Hepatocyte (in vitro differentiated cells): Measurements from ENCODE around the gene TTC34. TPM values are rescaled to one million over a fixed set of nuclear protein-coding genes. Genes with fewer than 3 reads are reported as not detected.
"Not testable (repeated sequence)": the region's sequence is repeated elsewhere in the genome, so short reads cannot be mapped to it uniquely, and the experiment has no call there.

Experiments used
- DNase-seq: peaks from one replicate; pipeline ENCODE4 v3.0.0-alpha.2; 2016; ENCODE audit warnings: low spot score
- H2AFZ ChIP-seq: fragments of 200-600 bp; sonication (generic); 2 replicates; pipeline ENCODE4 v1.6.0; 2016; ENCODE audit warnings: antibody characterized with exemption, mild to moderate bottlenecking
- H3K27ac ChIP-seq: fragments of 200-600 bp; sonication (generic); 2 replicates; pipeline ENCODE4 v1.5.1; 2016; ENCODE audit warnings: mild to moderate bottlenecking
- H3K27me3 ChIP-seq: fragments of 200-600 bp; sonication (generic); 2 replicates; pipeline ENCODE4 v1.6.1; 2016
- H3K36me3 ChIP-seq: fragments of 200-600 bp; sonication (generic); replicated peaks from 2 replicates; pipeline ENCODE4 v1.5.1; 2016; ENCODE audit warnings: low read depth; ENCODE audit not compliant: insufficient read depth
- H3K4me1 ChIP-seq: fragments of 200-600 bp; sonication (generic); 2 replicates; pipeline ENCODE4 v1.5.1; 2016; ENCODE audit warnings: mild to moderate bottlenecking, moderate library complexity; ENCODE audit not compliant: insufficient read depth
- H3K4me2 ChIP-seq: fragments of 200-600 bp; sonication (generic); 2 replicates; pipeline ENCODE4 v1.6.0; 2016
- H3K4me3 ChIP-seq: fragments of 200-600 bp; sonication (generic); 2 replicates; pipeline ENCODE4 v1.5.1; 2016; ENCODE audit warnings: mild to moderate bottlenecking
- H3K79me2 ChIP-seq: fragments of 200-600 bp; sonication (generic); 2 replicates; pipeline ENCODE4 v1.6.0; 2017; ENCODE audit warnings: mild to moderate bottlenecking
- H3K9me2 ChIP-seq: fragments of 200-600 bp; sonication (generic); replicated peaks from 2 replicates; pipeline ENCODE4 v1.6.0; 2017; ENCODE audit warnings: mild to moderate bottlenecking; ENCODE audit not compliant: insufficient read depth
- H3K9me3 ChIP-seq: fragments of 200-600 bp; sonication (generic); 2 replicates; pipeline ENCODE4 v1.5.1; 2016; ENCODE audit warnings: low read depth, mild to moderate bottlenecking
- H4K20me1 ChIP-seq: fragments of 200-600 bp; sonication (generic); 2 replicates; pipeline ENCODE4 v1.6.0; 2016; ENCODE audit warnings: mild to moderate bottlenecking; ENCODE audit not compliant: insufficient read depth, poor library complexity, severe bottlenecking
- EZH2 ChIP-seq: fragments of 200-600 bp; sonication (generic); IDR thresholded peaks from 2 replicates; pipeline ENCODE4 v1.6.1; 2016; ENCODE audit warnings: antibody characterized with exemption, mild to moderate bottlenecking, borderline replicate concordance
- EZH2phosphoT487 ChIP-seq: fragments of 200-600 bp; sonication (generic); IDR thresholded peaks from one replicate; pipeline ENCODE4 v1.6.1; 2018; ENCODE audit warnings: antibody characterized with exemption, mild to moderate bottlenecking, low read depth, moderate library complexity; ENCODE audit not compliant: unreplicated experiment, severe bottlenecking
- WGBS: methylation state at CpG from one replicate; pipeline ENCODE4 v1.1.6; 2016; ENCODE audit warnings: low lambda C conversion rate; ENCODE audit errors: missing lambda C conversion rate; 5-methylcytosine and 5-hydroxymethylcytosine counted together
- polyA plus RNA-seq: library from polyadenylated mRNA; unstranded; fragments of >200 nt; fragmentation: Nextera tagmentation; extraction: Ambion mirVana; gene quantifications from 2 replicates; pipeline ENCODE4 v1.2.1, GENCODE V29; 2016
- total RNA-seq: library from RNA; depleted of rRNA; stranded (reverse); fragments of >200 nt; gene quantifications from 2 replicates; pipeline ENCODE4 v1.2.3, GENCODE V29; 2014
- TF ChIP-seq, protein P1 (sequence below): fragments of 200-600 bp; sonication (generic); IDR thresholded peaks from 2 replicates; pipeline ENCODE4 v1.5.1; 2016; ENCODE audit warnings: antibody characterized with exemption, mild to moderate bottlenecking; ENCODE audit not compliant: poor library complexity

TTC34 gene
- total and polyA plus RNA-seq, 2 experiments from 2014 or later, result 0.13 to 0.33 TPM

DNA sequence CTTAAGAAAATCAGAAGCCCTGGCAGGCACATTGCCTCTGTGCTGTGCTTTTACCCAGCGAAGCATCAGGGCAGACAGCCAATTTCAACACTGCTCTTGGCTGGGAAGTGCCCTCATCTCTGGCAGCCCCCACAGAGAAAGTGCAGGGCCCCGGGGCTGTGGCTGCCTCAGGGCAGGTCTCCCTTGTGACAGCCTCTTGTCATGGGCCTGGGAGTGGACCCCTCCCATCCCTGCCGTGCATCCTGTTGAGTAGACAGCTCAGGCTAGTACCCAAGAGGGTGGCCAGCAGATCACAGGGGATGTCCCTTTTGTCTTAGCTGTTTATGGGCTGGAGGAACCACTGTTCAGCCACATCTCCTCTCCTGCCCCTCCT, 23.3 kb downstream of the TTC34 start:
- H4K20me1 ChIP-seq, result no peaks in the 10 kb centered on the region
- no peak overlapping the region for H3K4me3 ChIP-seq
- no peaks in the 10 kb centered on the region for H3K36me3 ChIP-seq
- H3K27me3 ChIP-seq, result no peaks in the 10 kb centered on the region
- no peak overlapping the region for H2AFZ ChIP-seq
- 49% methylated on average over 3 of the region's 3 CpGs for WGBS
- no peak for DNase-seq
- no peaks in the 10 kb centered on the region for H3K79me2 ChIP-seq
- H3K9me3 ChIP-seq, result no peaks in the 10 kb centered on the region
- no peak overlapping the region for H3K4me2 ChIP-seq
- no peaks in the 10 kb centered on the region for H3K4me1 ChIP-seq
- TF ChIP-seq, protein P1, sequence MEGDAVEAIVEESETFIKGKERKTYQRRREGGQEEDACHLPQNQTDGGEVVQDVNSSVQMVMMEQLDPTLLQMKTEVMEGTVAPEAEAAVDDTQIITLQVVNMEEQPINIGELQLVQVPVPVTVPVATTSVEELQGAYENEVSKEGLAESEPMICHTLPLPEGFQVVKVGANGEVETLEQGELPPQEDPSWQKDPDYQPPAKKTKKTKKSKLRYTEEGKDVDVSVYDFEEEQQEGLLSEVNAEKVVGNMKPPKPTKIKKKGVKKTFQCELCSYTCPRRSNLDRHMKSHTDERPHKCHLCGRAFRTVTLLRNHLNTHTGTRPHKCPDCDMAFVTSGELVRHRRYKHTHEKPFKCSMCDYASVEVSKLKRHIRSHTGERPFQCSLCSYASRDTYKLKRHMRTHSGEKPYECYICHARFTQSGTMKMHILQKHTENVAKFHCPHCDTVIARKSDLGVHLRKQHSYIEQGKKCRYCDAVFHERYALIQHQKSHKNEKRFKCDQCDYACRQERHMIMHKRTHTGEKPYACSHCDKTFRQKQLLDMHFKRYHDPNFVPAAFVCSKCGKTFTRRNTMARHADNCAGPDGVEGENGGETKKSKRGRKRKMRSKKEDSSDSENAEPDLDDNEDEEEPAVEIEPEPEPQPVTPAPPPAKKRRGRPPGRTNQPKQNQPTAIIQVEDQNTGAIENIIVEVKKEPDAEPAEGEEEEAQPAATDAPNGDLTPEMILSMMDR, result no peak
- TF ChIP-seq EZH2phosphoT487 (no peak), EZH2 (no peak)
- no peak overlapping the region for H3K27ac ChIP-seq
- no peaks in the 10 kb centered on the region for H3K9me2 ChIP-seq

DNA sequence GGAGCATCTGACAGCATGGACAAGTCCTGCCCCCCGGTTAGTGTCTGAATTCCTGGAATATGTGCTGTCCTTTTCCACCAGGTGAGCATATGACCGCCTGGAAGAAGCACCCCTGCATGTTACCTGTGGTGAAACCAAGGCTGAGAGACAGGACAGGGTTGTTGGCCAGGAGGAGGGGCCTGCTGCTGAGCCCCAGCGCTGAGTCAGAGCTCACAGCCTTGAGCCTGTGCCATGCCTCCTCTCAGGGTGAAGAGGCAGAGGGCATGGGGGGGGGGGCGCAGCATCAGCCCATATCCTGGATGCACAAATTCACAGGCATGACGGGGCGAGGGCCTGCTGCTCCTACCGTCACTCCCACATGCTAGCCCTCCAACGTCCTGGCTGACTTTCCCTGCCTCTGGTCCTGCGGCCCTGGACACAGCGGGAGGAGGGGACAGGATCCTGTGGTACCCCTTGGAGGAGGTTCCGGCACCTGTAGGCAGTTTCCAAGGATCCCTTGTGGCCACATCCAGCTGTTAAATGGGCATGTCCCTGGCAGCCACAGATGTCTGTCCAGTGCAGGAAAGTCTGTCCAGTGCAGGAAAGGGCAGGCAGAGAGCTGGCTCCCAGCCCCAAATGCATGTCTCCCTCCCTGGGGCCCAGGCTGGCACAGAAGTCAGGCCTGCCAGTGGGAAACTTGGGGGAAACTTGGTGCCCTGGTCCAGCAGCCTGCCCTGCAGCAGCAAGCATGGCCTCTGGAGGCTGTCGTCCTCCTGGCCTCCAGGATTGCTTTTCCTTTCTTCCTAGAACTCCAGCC, 23.9 kb downstream of the TTC34 start:
- H3K27me3 ChIP-seq, result no peaks in the 10 kb centered on the region
- H3K79me2 ChIP-seq, result no peaks in the 10 kb centered on the region
- TF ChIP-seq EZH2phosphoT487, result no peak
- TF ChIP-seq EZH2, result no peak
- H3K27ac ChIP-seq, result no peak overlapping the region
- no peak for DNase-seq
- no peak overlapping the region for H3K4me2 ChIP-seq
- no peak overlapping the region for H2AFZ ChIP-seq
- no peaks in the 10 kb centered on the region for H4K20me1 ChIP-seq
- H3K4me1 ChIP-seq, result no peaks in the 10 kb centered on the region
- H3K9me3 ChIP-seq, result no peaks in the 10 kb centered on the region
- 69% methylated on average over 12 of the region's 12 CpGs for WGBS
- H3K4me3 ChIP-seq, result no peak overlapping the region
- H3K36me3 ChIP-seq, result no peaks in the 10 kb centered on the region
- no peaks in the 10 kb centered on the region for H3K9me2 ChIP-seq

DNA sequence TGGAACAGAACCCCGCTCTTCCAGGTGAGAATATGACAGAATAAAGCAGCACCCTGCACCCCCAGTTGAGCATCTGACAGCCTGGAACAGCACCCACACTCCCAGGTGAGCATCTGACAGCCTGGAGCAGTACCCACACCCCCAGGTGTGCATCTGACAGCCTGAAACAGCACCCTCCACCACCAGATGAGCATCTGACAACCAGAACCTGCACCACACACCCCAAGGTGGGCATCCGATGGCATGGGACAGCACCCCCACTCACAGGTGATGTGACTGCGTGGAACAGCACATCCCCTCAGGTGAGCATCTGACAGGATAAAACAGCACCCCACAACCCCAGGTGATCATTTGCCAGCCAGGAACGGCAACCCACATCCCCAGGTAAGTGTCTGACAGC, 26.2 kb downstream of the TTC34 start:
- WGBS, result 62% methylated on average over 4 of the region's 4 CpGs
- not testable (repeated sequence) for H3K4me2 ChIP-seq, H4K20me1 ChIP-seq, H3K36me3 ChIP-seq, H3K27ac ChIP-seq, H3K79me2 ChIP-seq, H3K9me3 ChIP-seq, DNase-seq, H3K4me1 ChIP-seq, H3K27me3 ChIP-seq, H3K4me3 ChIP-seq, H3K9me2 ChIP-seq, H2AFZ ChIP-seq

DNA sequence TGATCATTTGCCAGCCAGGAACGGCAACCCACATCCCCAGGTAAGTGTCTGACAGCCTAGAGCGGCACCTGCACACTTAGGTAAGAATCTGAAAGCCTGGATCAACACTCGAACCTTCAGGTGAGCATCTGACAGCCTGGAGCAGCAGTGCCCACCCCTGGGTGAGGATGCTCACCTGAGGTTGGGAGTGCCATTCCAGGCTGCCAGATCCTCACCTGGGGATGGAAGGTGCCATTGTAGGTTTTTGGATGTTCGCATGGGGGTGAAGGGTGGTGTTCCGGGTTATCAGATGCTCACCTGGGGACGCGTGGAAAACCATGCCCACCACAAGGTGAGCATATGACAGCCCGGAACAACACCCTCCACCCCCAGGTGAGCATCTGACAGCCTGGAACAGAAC, 33.4 kb downstream of the TTC34 start:
- H4K20me1 ChIP-seq, H3K4me1 ChIP-seq, H3K9me3 ChIP-seq, H2AFZ ChIP-seq, H3K27me3 ChIP-seq, H3K4me2 ChIP-seq, H3K27ac ChIP-seq, H3K4me3 ChIP-seq, H3K9me2 ChIP-seq, H3K36me3 ChIP-seq, H3K79me2 ChIP-seq, DNase-seq: not testable (repeated sequence)
- WGBS, result 74% methylated on average over 8 of the region's 8 CpGs

DNA sequence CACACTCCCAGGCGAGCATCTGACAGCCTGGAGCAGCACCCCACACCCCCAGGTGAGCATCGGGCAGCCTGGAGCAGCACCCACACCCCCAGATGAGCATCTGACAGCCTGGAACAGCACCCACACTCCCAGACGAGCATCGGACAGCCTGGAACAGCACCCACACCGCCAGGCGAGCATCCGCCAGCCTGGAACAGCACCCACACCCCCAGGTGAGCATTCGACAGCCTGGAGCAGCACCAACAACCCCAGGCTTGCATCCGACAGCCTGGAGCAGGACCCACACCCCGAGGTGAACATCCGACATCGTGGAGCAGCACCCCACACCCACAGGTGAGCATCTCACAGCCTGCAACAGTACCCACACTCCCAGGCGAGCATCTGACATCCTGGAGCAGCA, 42.1 kb downstream of the TTC34 start:
- not testable (repeated sequence) for H4K20me1 ChIP-seq, H3K36me3 ChIP-seq, H3K9me2 ChIP-seq, H2AFZ ChIP-seq, DNase-seq, H3K27ac ChIP-seq, H3K4me2 ChIP-seq, H3K9me3 ChIP-seq, H3K79me2 ChIP-seq, H3K4me3 ChIP-seq, H3K27me3 ChIP-seq, H3K4me1 ChIP-seq
- WGBS, result 74% methylated on average over 6 of the region's 13 CpGs

DNA sequence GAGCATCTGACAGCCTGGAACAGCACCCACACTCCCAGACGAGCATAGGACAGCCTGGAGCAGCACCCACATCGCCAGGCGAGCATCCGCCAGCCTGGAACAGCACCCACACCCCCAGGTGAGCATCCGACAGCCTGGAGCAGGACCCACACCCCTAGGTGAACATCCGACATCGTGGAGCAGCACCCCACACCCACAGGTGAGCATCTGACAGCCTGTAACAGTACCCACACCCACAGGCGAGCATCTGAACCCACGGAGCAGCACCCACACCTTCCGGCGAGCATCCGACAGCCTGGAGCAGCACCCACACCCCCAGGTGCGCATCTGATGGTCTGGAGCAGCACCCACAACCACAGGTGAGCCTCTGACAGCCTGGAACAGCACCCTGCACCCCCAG, 44.0 kb downstream of the TTC34 start:
- H3K79me2 ChIP-seq, H2AFZ ChIP-seq, H4K20me1 ChIP-seq, H3K36me3 ChIP-seq, H3K4me3 ChIP-seq, H3K4me2 ChIP-seq, H3K27me3 ChIP-seq, H3K9me3 ChIP-seq, H3K9me2 ChIP-seq, H3K4me1 ChIP-seq, H3K27ac ChIP-seq, DNase-seq: not testable (repeated sequence)
- 70% methylated on average over 2 of the region's 13 CpGs for WGBS

DNA sequence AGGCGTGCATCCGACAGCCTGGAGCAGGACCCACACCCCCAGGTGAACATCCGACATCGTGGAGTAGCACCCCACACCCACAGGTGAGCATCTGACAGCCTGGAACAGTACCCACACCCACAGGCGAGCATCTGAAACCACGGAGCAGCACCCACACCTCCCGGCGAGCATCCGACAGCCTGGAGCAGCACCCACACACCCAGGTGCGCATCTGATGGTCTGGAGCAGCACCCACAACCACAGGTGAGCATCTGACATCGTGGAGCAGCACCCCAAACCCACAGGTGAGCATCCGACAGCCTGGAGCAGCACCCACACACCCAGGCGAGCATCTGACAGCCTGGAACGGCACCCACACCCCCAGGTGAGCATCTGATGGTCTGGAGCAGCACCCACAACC, 46.1 kb downstream of the TTC34 start:
- not testable (repeated sequence) for H4K20me1 ChIP-seq, H3K4me3 ChIP-seq, H2AFZ ChIP-seq, H3K79me2 ChIP-seq, H3K36me3 ChIP-seq, H3K27me3 ChIP-seq, H3K4me1 ChIP-seq, H3K9me2 ChIP-seq, H3K27ac ChIP-seq, H3K4me2 ChIP-seq, DNase-seq, H3K9me3 ChIP-seq
- WGBS, result no CpG with 5 or more reads among the region's 14 CpGs

DNA sequence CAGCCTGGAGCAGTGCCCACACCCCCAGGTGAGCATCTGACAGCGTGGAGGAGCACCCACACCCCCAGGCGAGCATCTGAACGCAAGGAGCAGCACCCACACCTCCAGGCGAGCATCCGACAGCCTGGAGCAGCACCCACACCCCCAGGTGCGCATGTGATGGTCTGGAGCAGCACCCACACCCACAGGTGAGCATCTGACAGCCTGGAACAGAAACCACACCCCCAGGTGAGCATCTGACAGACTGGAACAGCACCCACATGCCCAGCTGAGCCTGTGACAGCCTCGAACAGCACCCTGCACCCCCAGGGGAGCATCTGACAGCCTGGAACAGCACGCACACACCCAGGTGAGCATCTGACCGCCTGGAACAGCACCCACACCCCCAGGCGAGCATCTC, 46.9 kb downstream of the TTC34 start:
- 39% methylated on average over 3 of the region's 10 CpGs for WGBS
- H4K20me1 ChIP-seq, DNase-seq, H3K27me3 ChIP-seq, H2AFZ ChIP-seq, H3K36me3 ChIP-seq, H3K4me3 ChIP-seq, H3K79me2 ChIP-seq, H3K9me2 ChIP-seq, H3K4me1 ChIP-seq, H3K9me3 ChIP-seq, H3K4me2 ChIP-seq, H3K27ac ChIP-seq: not testable (repeated sequence)
